OCI-M2 (cell line): ENCODE measurements around the gene GRHL1.
A peak's percentile ranks its signal among the peaks of the same experiment; 100 is the strongest.

ENCODE experiments used
- DNase-seq: peaks from one replicate; lab custom pipeline; 2025; ENCODE audit not compliant: unreplicated experiment; lab: John Stamatoyannopoulos, UW

Gene GRHL1

DNA sequence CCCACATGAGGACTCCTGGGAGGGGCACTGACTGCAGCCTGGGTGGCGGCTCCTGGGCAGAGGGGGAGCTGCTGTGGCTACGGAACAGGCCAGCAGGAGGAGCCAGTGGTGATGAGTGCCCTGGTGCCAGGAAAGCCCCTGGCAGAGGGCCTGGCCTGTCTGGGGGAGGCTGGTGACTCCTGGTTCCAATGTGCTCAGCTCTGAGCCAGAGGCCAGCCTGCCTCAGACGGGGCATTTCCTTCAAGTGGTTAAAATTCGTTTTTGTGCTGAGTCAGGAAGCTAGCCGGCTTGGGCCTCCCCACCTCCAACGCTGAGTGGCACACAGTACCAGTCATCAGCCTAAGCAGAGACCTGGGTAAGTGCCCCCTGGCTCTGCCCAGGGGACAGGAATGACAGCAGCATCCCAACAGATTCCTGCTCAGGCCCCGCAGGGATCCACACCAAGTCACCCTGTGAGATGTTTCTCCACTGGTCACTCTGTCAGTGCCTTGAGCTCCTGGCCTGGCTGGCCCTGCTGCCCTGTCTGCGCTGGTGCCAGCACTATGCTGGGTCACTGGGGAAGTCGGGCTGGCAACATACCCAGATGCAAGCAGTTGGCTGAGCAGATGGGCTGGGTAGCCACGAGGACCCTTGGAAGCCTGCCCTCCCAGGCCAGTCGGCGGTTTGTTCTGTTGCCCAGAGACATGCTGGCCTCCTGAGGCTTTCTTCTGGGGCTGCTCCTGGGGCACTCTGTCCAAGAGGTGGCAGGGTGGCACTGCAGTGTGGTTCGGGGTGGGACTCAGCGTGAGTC, 84.8 kb downstream of the GRHL1 start:
- no peak for DNase-seq

GRCh38 chr2:10038123-10038522, 86.6 kb downstream of the GRHL1 start:
- no peak for DNase-seq

DNA sequence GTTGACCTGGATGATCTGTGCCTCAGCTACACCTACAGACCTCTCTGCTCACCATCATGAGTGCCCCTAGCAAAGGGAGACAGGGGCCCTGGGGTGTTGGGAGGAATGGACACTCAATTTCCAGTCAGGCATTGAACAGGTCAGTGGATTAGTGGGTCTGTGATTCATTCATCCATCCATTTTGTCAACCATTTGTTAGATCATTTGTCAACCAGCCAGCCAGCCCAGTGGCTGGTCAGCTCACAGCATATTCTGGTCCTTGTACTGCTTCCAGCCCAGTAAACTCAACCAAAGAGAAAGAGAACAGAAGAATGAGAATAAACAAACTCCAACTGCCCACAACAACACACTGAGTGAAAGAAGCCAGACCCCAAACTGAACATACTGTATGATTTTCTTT, 87.2 kb downstream of the GRHL1 start:
- DNase-seq, result no peak

GRCh38 chr2:10039658-10040410, 88.3 kb downstream of the GRHL1 start:
- no peak for DNase-seq

GRCh38 chr2:10041711-10042110, 90.2 kb downstream of the GRHL1 start:
- DNase-seq, result no peak

- no peak for DNase-seq
These were observed 91.0 kb downstream of the GRHL1 start for GRCh38 chr2:10042301-10043161.

DNA sequence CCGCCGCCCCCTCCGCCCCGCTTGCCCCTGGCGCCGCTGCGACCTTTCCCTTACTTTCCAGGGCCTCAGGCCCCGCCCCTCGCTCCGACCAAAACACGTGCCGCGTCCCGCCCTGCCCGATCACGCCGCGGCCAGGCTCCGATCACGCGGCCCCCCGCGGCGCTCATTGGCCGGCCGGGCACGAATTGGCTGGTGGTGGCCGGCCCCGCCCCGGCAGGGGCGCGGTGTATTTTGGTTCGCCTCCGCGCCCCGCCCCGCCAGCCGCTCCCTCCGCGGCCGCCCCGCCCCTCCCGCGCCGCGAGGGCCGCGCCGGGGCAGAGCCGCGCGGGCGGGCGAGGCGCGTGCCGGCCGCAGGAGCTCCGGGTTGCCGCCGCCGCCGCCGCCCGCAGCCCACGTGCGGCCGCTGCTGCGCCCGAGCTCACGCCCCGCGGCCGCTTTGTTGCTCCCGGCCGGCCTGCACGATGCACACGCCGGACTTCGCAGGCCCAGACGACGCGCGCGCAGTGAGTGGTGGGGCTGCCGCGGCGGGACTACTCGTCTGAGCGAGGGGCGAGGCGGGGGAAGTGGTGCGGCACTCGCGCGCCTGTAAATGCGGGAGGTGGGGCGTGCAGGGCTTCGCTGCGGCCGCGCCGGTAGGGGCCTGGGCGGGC, 91.9 kb downstream of the GRHL1 start, which contains the start of gene KLF11:
Gene KLF11 (plus strand): TSS at position 295 of the 650 bp plus-strand sequence. CDS start 167 bp downstream, at position 462.
- DNase-seq, result peak; percentile 36

GRCh38 chr2:10043906-10044601, 92.6 kb downstream of the GRHL1 start:
- DNase-seq, result peak; percentile 52

- DNase-seq, result no peak
These were observed 94.3 kb downstream of the GRHL1 start for GRCh38 chr2:10045561-10046355.

- DNase-seq, result no peak
These were observed 95.4 kb downstream of the GRHL1 start for GRCh38 chr2:10046931-10047330.

GRCh38 chr2:10047616-10048500, 96.4 kb downstream of the GRHL1 start:
- no peak for DNase-seq

- no peak for DNase-seq
These were observed 97.1 kb downstream of the GRHL1 start for GRCh38 chr2:10048501-10049171.
